A549 (cell line): ENCODE measurements around the gene RPL28.

Experiments used
- BHLHE40 ChIP-seq: IDR thresholded peaks from 2 replicates; pipeline ENCODE4 v1.6.1; 2012; ENCODE audit warnings: low read depth, low read length, inconsistent platforms
- CTCF ChIP-seq: fragments of >200 bp; sonication (Bioruptor Twin); formaldehyde crosslinking; IDR thresholded peaks from 3 replicates; pipeline ENCODE4 v1.5.1; 2016
- EP300 ChIP-seq, 2 experiments: fragments of >200 bp; sonication (Bioruptor Twin); formaldehyde crosslinking; IDR thresholded peaks; 2 replicates in 1 of 2; 3 replicates in 1 of 2; pipeline ENCODE4 v1.6.1; 2016 to 2017
- MAZ ChIP-seq: fragments of 150-350 bp; IDR thresholded peaks from 2 replicates; pipeline ENCODE4 v1.6.1; 2014; ENCODE audit warnings: antibody characterized with exemption, low read depth, low read length, borderline replicate concordance

GRCh38 chr19:55391702-55392615 is 6.2 kb downstream of the RPL28 start:
- TF ChIP-seq MAZ: no peak
- no peak for TF ChIP-seq EP300 (IDR thresholded peaks at IDR 0.05)
- no peak for TF ChIP-seq CTCF
- no peak for TF ChIP-seq BHLHE40
